SU-DHL-6 (cell line): ENCODE measurements around the gene NCOA4.

ENCODE experiments used
- H2AFZ ChIP-seq: fragments of 200-600 bp; sonication (generic); 2 replicates; pipeline ENCODE4 v1.6.1; 2014; ENCODE audit warnings: low read depth, mild to moderate bottlenecking, moderate library complexity, mixed read lengths, antibody characterized with exemption, low read length; ENCODE audit not compliant: severe bottlenecking
- H3F3A ChIP-seq: fragments of 200-600 bp; shearing (Covaris generic); 2 replicates; pipeline ENCODE4 v1.6.0; 2016; ENCODE audit warnings: antibody characterized with exemption, mild to moderate bottlenecking; ENCODE audit not compliant: insufficient read depth
- H3K27ac ChIP-seq: fragments of 200-600 bp; sonication (generic); 2 replicates; pipeline ENCODE4 v1.5.1; 2016; ENCODE audit warnings: low read depth, mild to moderate bottlenecking, low read length, moderate library complexity, mixed read lengths
- H3K27me3 ChIP-seq: fragments of 200-600 bp; sonication (generic), shearing (Covaris generic); 2 replicates; pipeline ENCODE4 v1.6.0; 2014; ENCODE audit warnings: mild to moderate bottlenecking, low read length
- H3K36me3 ChIP-seq: fragments of 200-600 bp; sonication (generic); 2 replicates; pipeline ENCODE4 v1.6.1; 2014; ENCODE audit warnings: mild to moderate bottlenecking, low read length, mixed read lengths
- H3K4me2 ChIP-seq: fragments of 300-600, 200-600 bp; shearing (Covaris generic), sonication (generic); 2 replicates; pipeline ENCODE4 v1.6.0; 2014; ENCODE audit warnings: low read length, low read depth, mild to moderate bottlenecking; ENCODE audit not compliant: poor library complexity, severe bottlenecking
- H3K4me3 ChIP-seq: fragments of 200-600 bp; sonication (generic); 2 replicates; pipeline ENCODE4 v1.5.1; 2014; ENCODE audit warnings: antibody characterized with exemption, low read length, mild to moderate bottlenecking, mixed read lengths; ENCODE audit not compliant: insufficient read depth, poor library complexity, severe bottlenecking
- H3K79me2 ChIP-seq: fragments of 200-600 bp; sonication (generic); 2 replicates; pipeline ENCODE4 v1.6.1; 2014; ENCODE audit warnings: mild to moderate bottlenecking, low read length, moderate library complexity; ENCODE audit not compliant: insufficient read depth
- H3K9ac ChIP-seq: fragments of 200-600 bp; sonication (generic); 2 replicates; pipeline ENCODE4 v1.7.0; 2014; ENCODE audit warnings: mild to moderate bottlenecking, low read length
- H3K9me2 ChIP-seq: fragments of 200-600 bp; sonication (generic); replicated peaks from 2 replicates; pipeline ENCODE4 v1.6.1; 2014; ENCODE audit warnings: low read length; ENCODE audit not compliant: insufficient read depth
- H3K9me3 ChIP-seq: fragments of 200-600 bp; sonication (generic); 2 replicates; pipeline ENCODE4 v1.6.1; 2014; ENCODE audit warnings: low read length, mixed read lengths; ENCODE audit not compliant: insufficient read depth
- H4K20me1 ChIP-seq: fragments of 200-600 bp; sonication (generic); 2 replicates; pipeline ENCODE4 v1.6.1; 2014; ENCODE audit warnings: low read depth, mild to moderate bottlenecking, antibody characterized with exemption, low read length, moderate library complexity, mixed read lengths
- EZH2phosphoT487 ChIP-seq: fragments of 200-600 bp; sonication (generic), shearing (Covaris generic); conservative IDR thresholded peaks from 2 replicates; pipeline ENCODE4 v1.6.1; 2018; ENCODE audit warnings: mild to moderate bottlenecking, antibody characterized with exemption, low read length, moderate library complexity, mixed read lengths
- TF ChIP-seq, protein P1 (sequence below): fragments of 200-600 bp; sonication (generic); IDR thresholded peaks from one replicate; pipeline ENCODE4 v1.5.1; 2017; ENCODE audit warnings: antibody characterized with exemption, mild to moderate bottlenecking, low read length, moderate library complexity; ENCODE audit not compliant: insufficient read depth, poor library complexity, severe bottlenecking

NCOA4 gene

DNA sequence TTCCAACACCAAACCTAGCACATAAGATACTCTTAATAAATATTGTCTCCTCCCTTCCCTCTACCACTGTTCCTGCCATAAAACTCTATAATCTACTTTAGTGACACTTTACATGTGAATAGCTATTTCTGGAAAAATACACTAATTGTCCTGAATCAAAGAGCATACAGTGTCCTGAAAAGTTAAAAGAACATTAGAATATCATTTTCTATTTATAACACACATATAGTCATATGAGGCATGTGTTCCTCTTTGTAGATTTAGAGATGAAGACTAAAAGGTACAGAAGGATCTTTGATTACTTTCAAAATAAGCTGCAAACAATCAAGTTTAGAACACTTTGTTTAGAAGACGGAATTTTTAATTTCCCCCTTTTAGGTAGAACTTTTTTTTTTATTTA, 13.6 kb downstream of the NCOA4 start:
- H3K79me2 ChIP-seq = peaks cover 66% of the 10 kb centered on the region
- H3K4me3 ChIP-seq = no peak overlapping the region
- peaks cover 5% of the 10 kb centered on the region; the same call in 1 of the 2 replicates for H3F3A ChIP-seq

GRCh38 chr10:46016190-46016589, 14.2 kb downstream of the NCOA4 start:
- no peak overlapping the region for H3K9ac ChIP-seq
- TF ChIP-seq EZH2phosphoT487 = no peak
- TF ChIP-seq, protein P1, sequence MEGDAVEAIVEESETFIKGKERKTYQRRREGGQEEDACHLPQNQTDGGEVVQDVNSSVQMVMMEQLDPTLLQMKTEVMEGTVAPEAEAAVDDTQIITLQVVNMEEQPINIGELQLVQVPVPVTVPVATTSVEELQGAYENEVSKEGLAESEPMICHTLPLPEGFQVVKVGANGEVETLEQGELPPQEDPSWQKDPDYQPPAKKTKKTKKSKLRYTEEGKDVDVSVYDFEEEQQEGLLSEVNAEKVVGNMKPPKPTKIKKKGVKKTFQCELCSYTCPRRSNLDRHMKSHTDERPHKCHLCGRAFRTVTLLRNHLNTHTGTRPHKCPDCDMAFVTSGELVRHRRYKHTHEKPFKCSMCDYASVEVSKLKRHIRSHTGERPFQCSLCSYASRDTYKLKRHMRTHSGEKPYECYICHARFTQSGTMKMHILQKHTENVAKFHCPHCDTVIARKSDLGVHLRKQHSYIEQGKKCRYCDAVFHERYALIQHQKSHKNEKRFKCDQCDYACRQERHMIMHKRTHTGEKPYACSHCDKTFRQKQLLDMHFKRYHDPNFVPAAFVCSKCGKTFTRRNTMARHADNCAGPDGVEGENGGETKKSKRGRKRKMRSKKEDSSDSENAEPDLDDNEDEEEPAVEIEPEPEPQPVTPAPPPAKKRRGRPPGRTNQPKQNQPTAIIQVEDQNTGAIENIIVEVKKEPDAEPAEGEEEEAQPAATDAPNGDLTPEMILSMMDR = no peak
- H3K27ac ChIP-seq = no peak overlapping the region
- H3K9me3 ChIP-seq = no peaks in the 10 kb centered on the region
- peaks cover 60% of the 10 kb centered on the region for H3K79me2 ChIP-seq
- H2AFZ ChIP-seq = no peak overlapping the region
- H3K4me3 ChIP-seq = no peak overlapping the region
- H3K4me2 ChIP-seq = no peak overlapping the region
- no peaks in the 10 kb centered on the region for H3K9me2 ChIP-seq
- H3K27me3 ChIP-seq = no peaks in the 10 kb centered on the region
- H3K36me3 ChIP-seq = peaks cover 31% of the 10 kb centered on the region
- H3F3A ChIP-seq = peaks cover 5% of the 10 kb centered on the region; the same call in 1 of the 2 replicates
- peaks cover 3% of the 10 kb centered on the region; the same call in 1 of the 2 replicates for H4K20me1 ChIP-seq

More for the DNA sequence above, 13.6 kb downstream of the NCOA4 start:
- no peak overlapping the region for H3K4me2 ChIP-seq
- peaks cover 3% of the 10 kb centered on the region; the same call in 1 of the 2 replicates for H4K20me1 ChIP-seq
- H3K27ac ChIP-seq = no peak overlapping the region
- H2AFZ ChIP-seq = no peak overlapping the region
- H3K9ac ChIP-seq = no peak overlapping the region
- H3K9me3 ChIP-seq = no peaks in the 10 kb centered on the region
- H3K27me3 ChIP-seq = no peaks in the 10 kb centered on the region
- no peak for TF ChIP-seq EZH2phosphoT487
- TF ChIP-seq, protein P1 = no peak
- peaks cover 28% of the 10 kb centered on the region for H3K36me3 ChIP-seq
- no peaks in the 10 kb centered on the region for H3K9me2 ChIP-seq

GRCh38 chr10:46014683-46015405, 15.6 kb downstream of the NCOA4 start:
- no peak overlapping the region for H3K4me2 ChIP-seq
- H3K4me3 ChIP-seq = no peak overlapping the region
- no peaks in the 10 kb centered on the region for H3K27me3 ChIP-seq
- no peaks in the 10 kb centered on the region for H3K9me3 ChIP-seq
- H3K9me2 ChIP-seq = no peaks in the 10 kb centered on the region
- no peak overlapping the region for H3K9ac ChIP-seq
- H3K27ac ChIP-seq = no peak overlapping the region
- no peak overlapping the region for H2AFZ ChIP-seq
- peaks cover 5% of the 10 kb centered on the region; the same call in 1 of the 2 replicates for H3F3A ChIP-seq
- no peaks in the 10 kb centered on the region; the same call in 1 of the 2 replicates for H4K20me1 ChIP-seq
- H3K79me2 ChIP-seq = peaks cover 46% of the 10 kb centered on the region
- no peak for TF ChIP-seq EZH2phosphoT487
- TF ChIP-seq, protein P1 = no peak
- H3K36me3 ChIP-seq = peaks cover 34% of the 10 kb centered on the region
